ENCODE results near the gene SVOP.

- TF ChIP-seq CTCF (conservative IDR thresholded peaks at IDR 0.05; ENCODE audit: low read length) (no peak), EZH2phosphoT487 (IDR thresholded peaks at IDR 0.05; ENCODE audit: borderline replicate concordance, low read depth, low read length) (no peak)
Measured at GRCh38 chr12:108862588-108862959, 158.3 kb downstream of the SVOP start.

All from OCI-LY7 (cell line).